ENCODE data around the gene GRIK1.

DNA sequence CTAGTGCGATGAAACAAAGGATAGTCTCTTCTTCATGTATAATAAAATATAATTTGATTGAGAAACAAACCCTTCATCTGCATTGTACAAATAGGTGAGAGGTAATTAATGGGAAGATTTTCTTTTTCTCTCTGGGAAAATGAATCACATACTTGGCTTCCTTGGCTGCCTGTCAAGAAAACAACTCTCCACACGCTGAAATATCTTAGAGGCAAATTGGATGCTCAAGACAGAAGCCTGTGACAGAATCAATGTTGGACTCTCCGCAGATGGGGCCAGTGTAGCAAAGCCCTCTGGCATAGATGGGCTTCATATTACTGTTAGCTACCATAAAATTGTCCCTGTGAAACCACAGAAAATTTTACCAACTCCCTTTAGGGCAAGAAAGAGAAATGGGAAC is 186.6 kb downstream of the GRIK1 start:
- TF ChIP-seq POLR2AphosphoS5 (IDR thresholded peaks at IDR 0.05), result no peak
- TF ChIP-seq, protein P1, sequence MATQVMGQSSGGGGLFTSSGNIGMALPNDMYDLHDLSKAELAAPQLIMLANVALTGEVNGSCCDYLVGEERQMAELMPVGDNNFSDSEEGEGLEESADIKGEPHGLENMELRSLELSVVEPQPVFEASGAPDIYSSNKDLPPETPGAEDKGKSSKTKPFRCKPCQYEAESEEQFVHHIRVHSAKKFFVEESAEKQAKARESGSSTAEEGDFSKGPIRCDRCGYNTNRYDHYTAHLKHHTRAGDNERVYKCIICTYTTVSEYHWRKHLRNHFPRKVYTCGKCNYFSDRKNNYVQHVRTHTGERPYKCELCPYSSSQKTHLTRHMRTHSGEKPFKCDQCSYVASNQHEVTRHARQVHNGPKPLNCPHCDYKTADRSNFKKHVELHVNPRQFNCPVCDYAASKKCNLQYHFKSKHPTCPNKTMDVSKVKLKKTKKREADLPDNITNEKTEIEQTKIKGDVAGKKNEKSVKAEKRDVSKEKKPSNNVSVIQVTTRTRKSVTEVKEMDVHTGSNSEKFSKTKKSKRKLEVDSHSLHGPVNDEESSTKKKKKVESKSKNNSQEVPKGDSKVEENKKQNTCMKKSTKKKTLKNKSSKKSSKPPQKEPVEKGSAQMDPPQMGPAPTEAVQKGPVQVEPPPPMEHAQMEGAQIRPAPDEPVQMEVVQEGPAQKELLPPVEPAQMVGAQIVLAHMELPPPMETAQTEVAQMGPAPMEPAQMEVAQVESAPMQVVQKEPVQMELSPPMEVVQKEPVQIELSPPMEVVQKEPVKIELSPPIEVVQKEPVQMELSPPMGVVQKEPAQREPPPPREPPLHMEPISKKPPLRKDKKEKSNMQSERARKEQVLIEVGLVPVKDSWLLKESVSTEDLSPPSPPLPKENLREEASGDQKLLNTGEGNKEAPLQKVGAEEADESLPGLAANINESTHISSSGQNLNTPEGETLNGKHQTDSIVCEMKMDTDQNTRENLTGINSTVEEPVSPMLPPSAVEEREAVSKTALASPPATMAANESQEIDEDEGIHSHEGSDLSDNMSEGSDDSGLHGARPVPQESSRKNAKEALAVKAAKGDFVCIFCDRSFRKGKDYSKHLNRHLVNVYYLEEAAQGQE (IDR thresholded peaks at IDR 0.05; ENCODE audit: borderline replicate concordance), result no peak
- no peak for TF ChIP-seq EP300 (conservative IDR thresholded peaks at IDR 0.05; ENCODE audit: poor library complexity, severe bottlenecking)
- TF ChIP-seq, protein P2, sequence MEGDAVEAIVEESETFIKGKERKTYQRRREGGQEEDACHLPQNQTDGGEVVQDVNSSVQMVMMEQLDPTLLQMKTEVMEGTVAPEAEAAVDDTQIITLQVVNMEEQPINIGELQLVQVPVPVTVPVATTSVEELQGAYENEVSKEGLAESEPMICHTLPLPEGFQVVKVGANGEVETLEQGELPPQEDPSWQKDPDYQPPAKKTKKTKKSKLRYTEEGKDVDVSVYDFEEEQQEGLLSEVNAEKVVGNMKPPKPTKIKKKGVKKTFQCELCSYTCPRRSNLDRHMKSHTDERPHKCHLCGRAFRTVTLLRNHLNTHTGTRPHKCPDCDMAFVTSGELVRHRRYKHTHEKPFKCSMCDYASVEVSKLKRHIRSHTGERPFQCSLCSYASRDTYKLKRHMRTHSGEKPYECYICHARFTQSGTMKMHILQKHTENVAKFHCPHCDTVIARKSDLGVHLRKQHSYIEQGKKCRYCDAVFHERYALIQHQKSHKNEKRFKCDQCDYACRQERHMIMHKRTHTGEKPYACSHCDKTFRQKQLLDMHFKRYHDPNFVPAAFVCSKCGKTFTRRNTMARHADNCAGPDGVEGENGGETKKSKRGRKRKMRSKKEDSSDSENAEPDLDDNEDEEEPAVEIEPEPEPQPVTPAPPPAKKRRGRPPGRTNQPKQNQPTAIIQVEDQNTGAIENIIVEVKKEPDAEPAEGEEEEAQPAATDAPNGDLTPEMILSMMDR (IDR thresholded peaks at IDR 0.05; ENCODE audit: poor library complexity, severe bottlenecking), result no peak
- no peak for TF ChIP-seq EZH2 (IDR thresholded peaks at IDR 0.05; ENCODE audit: borderline replicate concordance, insufficient read depth, low read length, poor library complexity, severe bottlenecking)
